HG03280 (cell line): Measurements from ENCODE around the gene SMIM10L1.

Experiments used
- ATAC-seq: cut with Tn5 transposase; IDR thresholded peaks from one replicate; pipeline ENCODE4 v1.9.1; 2021; ENCODE audit warnings: mild to moderate bottlenecking, moderate library complexity; ENCODE audit not compliant: unreplicated experiment

Gene SMIM10L1

DNA sequence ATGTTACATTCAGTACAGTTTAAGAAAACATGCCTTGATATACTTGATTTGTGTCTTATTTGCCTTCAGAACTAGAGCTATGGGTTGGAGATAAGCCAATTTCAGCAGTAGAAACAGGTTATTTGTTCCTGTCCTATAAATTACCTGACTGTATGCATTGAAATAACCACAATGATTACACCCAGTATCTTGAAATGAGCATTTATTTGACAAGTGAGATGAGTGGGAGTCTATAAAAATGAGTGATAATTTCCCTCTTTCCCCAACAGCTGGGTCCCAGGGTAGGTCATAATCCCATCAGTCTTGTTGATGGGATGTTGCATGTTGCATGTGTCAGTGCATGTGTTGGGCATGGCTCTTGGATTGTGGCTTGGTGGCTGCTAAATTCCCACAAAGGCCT lies 12.0 kb downstream of the SMIM10L1 start:
- ATAC-seq, result no peak

DNA sequence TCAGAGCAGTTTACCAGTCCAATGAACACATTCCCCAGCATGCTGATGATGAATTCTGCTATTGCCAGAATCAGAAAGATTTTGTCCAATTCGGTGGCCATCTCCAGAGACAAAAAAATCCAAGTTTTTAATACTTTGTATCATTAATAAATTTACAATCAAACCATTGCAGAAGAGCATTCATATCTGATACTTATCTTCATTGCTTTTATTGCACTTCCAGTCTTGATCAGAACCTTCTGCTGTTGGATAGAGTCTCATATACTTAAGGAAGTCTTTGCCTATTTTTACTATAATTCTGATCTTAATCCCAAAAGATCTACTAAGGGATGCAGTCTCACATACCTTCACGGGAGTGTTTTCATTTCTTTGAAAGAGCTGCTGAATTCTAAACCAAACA lies 15.8 kb downstream of the SMIM10L1 start, which contains the start of gene TAS2R42:
TAS2R42 (minus strand) TSS at position 101 of the 400 bp plus-strand sequence; CDS start at position 101, 0 bp downstream.
- ATAC-seq, result no peak

DNA sequence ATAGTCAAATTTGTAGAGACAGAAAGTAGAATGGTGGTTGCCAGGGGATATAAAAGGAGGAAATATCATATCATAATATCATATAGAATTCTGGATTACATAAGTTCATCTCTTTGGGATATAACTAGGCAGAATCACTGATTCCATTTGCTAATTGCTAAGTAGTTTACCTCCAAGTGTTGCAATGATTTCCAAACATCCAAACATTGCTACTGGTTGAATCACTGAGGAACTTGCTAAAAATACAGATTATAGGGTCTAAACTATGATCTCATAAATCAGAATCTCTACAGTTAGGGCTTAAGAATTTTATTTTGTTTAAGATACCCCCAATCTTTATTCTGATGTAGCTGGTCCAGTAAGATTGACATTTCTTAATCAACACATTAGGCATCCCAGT lies 31.8 kb downstream of the SMIM10L1 start:
- no peak for ATAC-seq

DNA sequence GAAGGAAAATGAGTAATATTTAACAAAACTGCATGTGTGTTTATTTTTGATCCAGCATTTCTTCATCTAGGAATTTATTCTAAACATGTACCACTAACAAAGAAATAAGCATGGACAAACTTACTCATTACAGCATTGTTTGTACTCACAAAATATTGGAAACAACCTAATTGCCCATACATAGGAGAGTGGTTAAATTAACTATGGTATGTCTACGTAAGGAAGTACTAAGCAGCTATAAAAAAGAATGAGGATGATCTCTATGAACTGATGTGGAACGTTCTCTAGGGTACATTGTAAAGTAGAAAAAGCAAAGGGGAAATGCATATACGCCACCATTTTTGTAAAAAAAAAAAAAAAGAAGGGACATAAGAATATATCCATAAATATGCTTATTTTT lies 33.2 kb downstream of the SMIM10L1 start:
- ATAC-seq, result no peak

DNA sequence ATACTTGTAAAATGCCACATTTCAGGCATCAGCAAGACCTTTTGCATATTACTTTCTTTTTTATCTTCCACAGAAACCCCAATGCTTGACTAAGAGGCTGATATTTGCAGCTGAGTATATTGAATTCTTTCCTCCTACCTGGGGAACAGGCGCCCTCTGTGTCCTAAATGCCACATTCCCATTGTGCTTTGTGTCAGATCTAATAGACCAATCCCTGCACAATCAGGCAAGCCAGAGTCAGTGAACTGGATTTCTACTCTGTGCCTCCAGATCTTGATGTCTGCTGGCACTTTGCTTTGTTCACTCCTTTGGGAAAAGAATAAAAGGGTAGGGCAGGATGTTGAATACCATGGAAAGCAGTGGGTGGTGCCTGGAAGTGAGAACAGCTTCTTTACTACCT lies 38.1 kb downstream of the SMIM10L1 start:
- no peak for ATAC-seq
